Kidney (tissue), 14 donors: ENCODE measurements around the gene LIMS2. TPM values are rescaled to one million over a fixed set of nuclear protein-coding genes. Genes with fewer than 3 reads are reported as not detected.

Experiments
- DNase-seq, 5 donors: peaks; one replicate each; pipeline ENCODE4 v3.0.0-alpha.2; 2013 to 2020
- FAIRE-seq: peaks from 2 replicates; lab custom pipeline; 2012; peaks lifted over from hg19 to GRCh38; lab: Jason Lieb, UNC
- H3K27ac ChIP-seq, 2 donors: one replicate each; pipeline ENCODE4 v1.7.0; 2013; ENCODE audit warnings: low read depth in 2 of 2, low read length in 2 of 2, inconsistent platforms in 1 of 2
- H3K27me3 ChIP-seq: one replicate; pipeline ENCODE4 v1.7.1; 2013; ENCODE audit warnings: low read length, inconsistent platforms; ENCODE audit not compliant: control insufficient read depth, insufficient read depth
- H3K36me3 ChIP-seq, 3 donors: one replicate each; pipeline versions ENCODE4 v1.7.0 to v1.7.1; 2013; ENCODE audit warnings: low read length in 3 of 3, control low read depth in 1 of 3, inconsistent platforms in 1 of 3; ENCODE audit not compliant: insufficient read depth in 3 of 3, control insufficient read depth in 2 of 3
- H3K4me1 ChIP-seq, 3 donors: one replicate each; pipeline versions ENCODE4 v1.7.0 to v1.7.1; 2013; ENCODE audit warnings: low read length in 3 of 3, inconsistent platforms in 1 of 3, low read depth in 1 of 3; ENCODE audit not compliant: control insufficient read depth in 2 of 3, insufficient read depth in 2 of 3
- H3K4me3 ChIP-seq, 3 donors: one replicate each; pipeline versions ENCODE4 v1.7.0 to v1.8.1; 2013; ENCODE audit warnings: low read length in 3 of 3, control low read depth in 1 of 3, inconsistent platforms in 1 of 3
- H3K9ac ChIP-seq, 3 donors: one replicate each; pipeline versions ENCODE4 v1.7.0 to v1.7.1; 2013; ENCODE audit warnings: low read length in 3 of 3, control low read depth in 1 of 3, inconsistent platforms in 1 of 3
- H3K9me3 ChIP-seq, 3 donors: one replicate each; pipeline versions ENCODE4 v1.7.0 to v1.7.1; 2013; ENCODE audit warnings: low read length in 3 of 3, control low read depth in 1 of 3, inconsistent platforms in 1 of 3; ENCODE audit not compliant: control insufficient read depth in 2 of 3, insufficient read depth in 1 of 3
- CTCF ChIP-seq: IDR thresholded peaks from 3 replicates; pipeline ENCODE4 v1.5.1; 2012; ENCODE audit warnings: mild to moderate bottlenecking, moderate library complexity, borderline replicate concordance; ENCODE audit not compliant: insufficient read depth; ENCODE audit errors: extremely low read depth
- intact Hi-C: fragments of 100-400 bp; cut with DNase I; formaldehyde crosslinking; loops from one replicate; pipeline ENCODE4 v1.11.1; 2022
- polyA plus RNA-seq: library from polyadenylated mRNA; stranded (reverse); fragments of 350-450 nt; fragmentation: Illumina TruSeq; extraction: RNeasy Lipid Tissue Mini Kit (QIAGEN cat#74804); gene quantifications from one replicate; pipeline ENCODE4 v1.2.3, GENCODE V29; 2014; ENCODE audit warnings: low read depth, low replicate concordance; ENCODE audit not compliant: insufficient read depth
- total RNA-seq: library from RNA; stranded (reverse); fragmentation: NEBNext Ultra II Directional; extraction: Animal tissue kit (Norgen Biotek cat#: 25700); gene quantifications from one replicate; pipeline ENCODE4 v1.2.1, GENCODE V29; 2021
- donor health status: control.
- donor health status: control.
- donor health status: control.
- donor health status: control.
- donor health status: control.
- donor health status: DM: yes; HTN: yes; CAD: no.
- donor health status: Normal renal cell carcinoma (clear cell type).

LIMS2 gene
- total and polyA plus RNA-seq, 2 donors from 2014 or later, result 101 to 107 TPM

DNA sequence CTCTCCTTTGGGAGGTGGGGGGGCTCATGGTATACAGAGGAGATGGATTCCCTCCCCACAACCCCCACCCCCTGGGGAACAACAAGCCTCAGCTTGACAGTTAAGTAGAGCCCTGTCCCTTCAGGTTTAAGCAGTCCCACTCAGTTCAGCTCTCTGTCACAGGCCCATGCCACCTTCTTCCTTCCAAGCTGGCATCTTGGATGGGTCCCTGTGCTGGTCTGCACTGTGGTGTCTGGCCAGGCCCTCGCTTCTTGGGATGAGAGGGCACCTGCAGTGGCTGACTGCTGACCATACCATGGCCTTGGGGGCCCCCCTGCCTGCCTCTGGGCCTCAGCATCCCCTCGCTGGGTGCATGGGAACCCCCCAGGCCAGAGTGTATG is 49.8 kb downstream of the LIMS2 start:
- H3K9me3 ChIP-seq, result no peaks in the 10 kb centered on the region
- peaks cover 0 to 3% (median 0%) of the 10 kb centered on the region in 3 donors for H3K36me3 ChIP-seq
- no peak overlapping the region for H3K4me3 ChIP-seq
- intact Hi-C loops, result no loop called here
- H3K4me1 ChIP-seq, result no peaks in the 10 kb centered on the region
- no peak overlapping the region for H3K9ac ChIP-seq
- H3K27me3 ChIP-seq, result no peaks in the 10 kb centered on the region
- FAIRE-seq (no peak), DNase-seq (no peak)
- TF ChIP-seq CTCF, result no peak
- H3K27ac ChIP-seq, result no peak overlapping the region

- Histone ChIP-seq H3K9me3 (no peaks in the 10 kb centered on the region), H3K36me3 (peaks cover 0 to 3% (median 0%) of the 10 kb centered on the region in 3 donors), H3K4me3 (no peak overlapping the region), H3K9ac (no peak overlapping the region), H3K27me3 (no peaks in the 10 kb centered on the region), H3K4me1 (no peaks in the 10 kb centered on the region), H3K27ac (no peak overlapping the region)
- no peak for TF ChIP-seq CTCF
- no peak for FAIRE-seq
- peak in 1 of 5 donors; percentile 37 for DNase-seq
- intact Hi-C loops, result no loop called here
These were observed 50.4 kb downstream of the LIMS2 start for GRCh38 chr2:127624756-127625571.

DNA sequence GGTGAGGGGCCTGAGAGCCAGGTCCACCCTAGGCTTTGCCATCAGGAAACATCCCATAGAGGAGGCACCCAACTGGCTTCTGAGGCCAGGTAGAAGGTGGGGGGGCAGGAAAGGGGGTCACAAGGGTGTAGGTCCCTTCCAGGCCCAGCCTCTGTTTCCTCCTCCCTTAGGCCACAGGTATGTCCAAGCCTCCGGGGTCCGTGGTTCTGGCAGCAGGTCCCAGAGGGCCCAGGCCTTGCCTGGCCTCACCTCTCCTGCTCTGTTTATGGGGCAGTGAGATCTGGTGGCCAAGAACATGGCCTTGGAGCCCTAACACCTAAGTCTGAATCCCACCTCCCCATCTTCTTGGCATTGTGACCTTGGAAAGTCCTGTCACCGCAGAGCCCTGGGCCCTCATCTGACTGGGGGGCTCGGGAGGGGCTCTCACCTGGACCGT is 51.0 kb downstream of the LIMS2 start:
- H3K9ac ChIP-seq, result no peak overlapping the region
- no peak for TF ChIP-seq CTCF
- no peak for FAIRE-seq
- no peak overlapping the region for H3K4me3 ChIP-seq
- H3K27ac ChIP-seq, result no peak overlapping the region
- H3K4me1 ChIP-seq, result no peaks in the 10 kb centered on the region
- intact Hi-C loops, result no loop called here
- peaks cover 0 to 3% (median 0%) of the 10 kb centered on the region in 3 donors for H3K36me3 ChIP-seq
- no peaks in the 10 kb centered on the region for H3K9me3 ChIP-seq
- DNase-seq, result no peak
- no peaks in the 10 kb centered on the region for H3K27me3 ChIP-seq
